ENCODE results near the gene SMAP2.

The SMAP2 gene

GRCh38 chr1:40450495-40451237 lies 77.1 kb downstream of the SMAP2 start:
- no peak for FAIRE-seq
- no peak for DNase-seq (ENCODE audit: insufficient read length, low spot score)
- TF ChIP-seq CTCF (IDR thresholded peaks at IDR 0.05; ENCODE audit: insufficient read depth, missing control alignments): no peak

GRCh38 chr1:40451238-40451585 lies 77.7 kb downstream of the SMAP2 start:
- DNase-seq (ENCODE audit: insufficient read length, low spot score): no peak
- FAIRE-seq: no peak

GRCh38 chr1:40454873-40455272 lies 81.3 kb downstream of the SMAP2 start:
- FAIRE-seq (no peak), DNase-seq (ENCODE audit: insufficient read length, low spot score) (no peak)
- TF ChIP-seq CTCF (IDR thresholded peaks at IDR 0.05; ENCODE audit: insufficient read depth, missing control alignments): no peak

More at GRCh38 chr1:40451238-40451585, 77.7 kb downstream of the SMAP2 start:
- no peak for TF ChIP-seq CTCF (IDR thresholded peaks at IDR 0.05; ENCODE audit: insufficient read depth, missing control alignments)

GRCh38 chr1:40462956-40463590 lies 89.5 kb downstream of the SMAP2 start:
- FAIRE-seq (no peak), DNase-seq (ENCODE audit: insufficient read length, low spot score) (no peak)
- TF ChIP-seq CTCF (IDR thresholded peaks at IDR 0.05; ENCODE audit: insufficient read depth, missing control alignments): no peak

GRCh38 chr1:40469327-40469726 lies 95.8 kb downstream of the SMAP2 start:
- FAIRE-seq (no peak), DNase-seq (ENCODE audit: insufficient read length, low spot score) (no peak)
- TF ChIP-seq CTCF (IDR thresholded peaks at IDR 0.05; ENCODE audit: insufficient read depth, missing control alignments): no peak
